Psoas muscle (tissue), 8 donors: ENCODE data around the gene PRPF6. TPM values are rescaled to one million over a fixed set of nuclear protein-coding genes. Genes with fewer than 3 reads are reported as not detected.

ENCODE experiments used
- ATAC-seq, 4 donors: fragments of 200-7000 bp; cut with Tn5 transposase; one replicate each; pipeline ENCODE4 v1.9.1; 2020; ENCODE audit warnings: moderate library complexity in 3 of 4, mild to moderate bottlenecking in 2 of 4
- DNase-seq, 2 donors: peaks; one replicate each; pipeline ENCODE4 v3.0.0-alpha.2; 2020
- H3K27ac ChIP-seq: fragments of 200-600 bp; one replicate; pipeline ENCODE4 v1.8.0; 2022
- H3K27me3 ChIP-seq, 3 donors: fragments of 200-600 bp in 1 of 3; one replicate each; pipeline versions ENCODE4 v1.6.1 to v1.8.0; 2013 to 2022; ENCODE audit warnings: low read length in 2 of 3, mild to moderate bottlenecking in 2 of 3, moderate library complexity in 1 of 3; ENCODE audit not compliant: insufficient read depth in 3 of 3
- H3K36me3 ChIP-seq, 2 donors: fragments of 200-600 bp in 1 of 2; one replicate each; pipeline versions ENCODE4 v1.6.1 to v1.8.0; 2013 to 2022; ENCODE audit warnings: low read depth in 1 of 2, mild to moderate bottlenecking in 1 of 2, moderate library complexity in 1 of 2; ENCODE audit not compliant: insufficient read depth in 1 of 2
- H3K4me1 ChIP-seq: fragments of 200-600 bp; one replicate; pipeline ENCODE4 v1.8.0; 2022
- H3K4me3 ChIP-seq: fragments of 200-600 bp; one replicate; pipeline ENCODE4 v1.8.0; 2022; ENCODE audit warnings: mild to moderate bottlenecking
- H3K9me3 ChIP-seq: fragments of 200-600 bp; one replicate; pipeline ENCODE4 v1.8.0; 2022
- CTCF ChIP-seq: fragments of 200-600 bp; IDR thresholded peaks from one replicate; pipeline ENCODE4 v1.8.0; 2022; ENCODE audit warnings: antibody characterized with exemption
- WGBS, 3 donors: extraction: QIAGEN DNeasy Blood & Tissue Kit; methylation state at CpG; one replicate each; pipeline versions ENCODE4 v1.1.6 to v1.1.7; 2013; 5-methylcytosine and 5-hydroxymethylcytosine counted together
- intact Hi-C, 2 donors: fragments of 100-400 bp; cut with DNase I; formaldehyde crosslinking; loops; one replicate each; pipeline versions ENCODE4 v1.11.0 to v1.14.2; 2022
- polyA plus RNA-seq, 3 donors: library from polyadenylated mRNA; stranded (reverse); fragments of 200-250 nt; gene quantifications; one replicate each; pipeline ENCODE4 v1.2.3, GENCODE V29; 2013
- total RNA-seq, 4 donors: library from RNA; stranded (reverse); fragmentation: NEBNext Ultra II Directional in 2 of 4; extraction: Animal tissue kit (Norgen Biotek cat#: 25700) in 2 of 4; gene quantifications; one replicate each; pipeline versions ENCODE4 v1.2.1 to v1.2.4, GENCODE V29; 2021 to 2023
- donor health status: healthy with polysubstance abuse.
- donor health status: DM: no; HTN: no; CAD: no; lungs with moderate emphysema.
- donor health status: Bipolar disorder and iron deficiency.
- donor health status: healthy.
- donor health status: DM: yes; HTN: yes; CAD: no.
- donor health status: DM: no; HTN: no; CAD: no.
- donor health status: DM: no; HTN: no; CAD: no.
- donor health status: DM: yes; HTN: yes; CAD: no.

The PRPF6 gene
- total and polyA plus RNA-seq, 7 donors, result 38.8 to 75.4 (median 56.8) TPM

- DNase-seq (no peak), ATAC-seq (no peak)
- intact Hi-C loops, result no loop called here
- Histone ChIP-seq H3K4me3 (no peak overlapping the region), H3K9me3 (no peaks in the 10 kb centered on the region), H3K4me1 (peaks cover 9% of the 10 kb centered on the region), H3K27ac (no peak overlapping the region), H3K27me3 (no peaks in the 10 kb centered on the region), H3K36me3 (no peaks in the 10 kb centered on the region)
- 45 to 54% (median 51%) methylated on average over 27 of the region's 27 CpGs for WGBS, 3 donors
- TF ChIP-seq CTCF, result no peak
These were observed 84.4 kb downstream of the PRPF6 start for GRCh38 chr20:64065062-64065973.

GRCh38 chr20:64065974-64066343 is 85.0 kb downstream of the PRPF6 start:
- no peak for ATAC-seq
- no peaks in the 10 kb centered on the region for H3K36me3 ChIP-seq
- WGBS, 3 donors, result 44 to 67% (median 54%) methylated on average over 5 of the region's 5 CpGs
- no peaks in the 10 kb centered on the region for H3K9me3 ChIP-seq
- H3K4me1 ChIP-seq, result peaks cover 9% of the 10 kb centered on the region
- TF ChIP-seq CTCF, result no peak
- H3K27ac ChIP-seq, result no peak overlapping the region
- H3K4me3 ChIP-seq, result no peak overlapping the region
- H3K27me3 ChIP-seq, result no peaks in the 10 kb centered on the region
- intact Hi-C loops, result no loop called here
- DNase-seq, result no peak

- no peak for TF ChIP-seq CTCF
- no peaks in the 10 kb centered on the region for H3K36me3 ChIP-seq
- H3K27me3 ChIP-seq, result no peaks in the 10 kb centered on the region
- H3K27ac ChIP-seq, result no peak overlapping the region
- 70 to 90% (median 86%) methylated on average over 6 of the region's 6 CpGs for WGBS, 3 donors
- no peak overlapping the region for H3K4me3 ChIP-seq
- peaks cover 9% of the 10 kb centered on the region for H3K4me1 ChIP-seq
- DNase-seq (no peak), ATAC-seq (no peak)
- H3K9me3 ChIP-seq, result no peaks in the 10 kb centered on the region
- intact Hi-C loops, result no loop called here
These were observed 86.2 kb downstream of the PRPF6 start for GRCh38 chr20:64067005-64067632.

- no peak for ATAC-seq
- Histone ChIP-seq H3K27me3 (no peaks in the 10 kb centered on the region), H3K27ac (no peak overlapping the region), H3K36me3 (no peaks in the 10 kb centered on the region), H3K4me3 (no peak overlapping the region), H3K4me1 (peaks cover 9% of the 10 kb centered on the region), H3K9me3 (no peaks in the 10 kb centered on the region)
- TF ChIP-seq CTCF, result no peak
- intact Hi-C loops, result no loop called here
- DNase-seq, result no peak
- WGBS, 3 donors, result 61 to 62% (median 62%) methylated on average over 11 to 12 of the region's 12 CpGs
These were observed 86.9 kb downstream of the PRPF6 start for GRCh38 chr20:64067733-64068307.
